Endothelial cell of umbilical vein (primary cell): Measurements from ENCODE around the gene PTGFRN. TPM values are rescaled to one million over a fixed set of nuclear protein-coding genes. Genes with fewer than 3 reads are reported as not detected.

Experiments
- BruUV-seq: library from RNA; stranded (reverse); fragments of 400-500 nt; replicated peaks from 2 replicates; lab custom pipeline; 2021; lab: Mats Ljungman, UMichigan
- CTCF ChIA-PET: fragments of 300-600, 350-600 bp; sonication (Branson Sonifier 250); formaldehyde crosslinking; loops from one replicate; lab custom pipeline; 2021; ENCODE audit warnings: antibody characterized with exemption, inconsistent platforms; lab: Charles Lee
- POLR2A ChIA-PET: fragments of 300-600, 350-600 bp; sonication (Branson Sonifier 250); formaldehyde crosslinking; loops from one replicate; lab custom pipeline; 2021; ENCODE audit warnings: antibody characterized with exemption, inconsistent platforms; lab: Charles Lee
- DNase-seq: peaks from one replicate; pipeline ENCODE4 v3.0.0-alpha.2; 2011; ENCODE audit warnings: low read depth, low spot score
- FAIRE-seq: peaks from 2 replicates; lab custom pipeline; 2011; peaks lifted over from hg19 to GRCh38; lab: Jason Lieb, UNC
- H2AFZ ChIP-seq: 2 replicates; pipeline ENCODE4 v1.6.0; 2012; ENCODE audit warnings: low read depth, low read length, control low read depth, inconsistent platforms
- H3K27ac ChIP-seq: 2 replicates; pipeline ENCODE4 v1.5.1; 2011; ENCODE audit warnings: low read depth, mild to moderate bottlenecking, control low read depth, low read length, moderate library complexity; ENCODE audit not compliant: insufficient read depth
- H3K27me3 ChIP-seq, 2 experiments: 2 replicates each; pipeline versions ENCODE4 v1.6.0 to v1.6.1; 2011; ENCODE audit warnings: low read length in 2 of 2, mixed read lengths in 1 of 2; ENCODE audit not compliant: control insufficient read depth in 2 of 2, insufficient read depth in 2 of 2
- H3K36me3 ChIP-seq, 2 experiments: 2 replicates in 1 of 2; 3 replicates in 1 of 2; pipeline ENCODE4 v1.5.1; 2011; ENCODE audit warnings: low read length in 2 of 2, mild to moderate bottlenecking in 1 of 2, moderate library complexity in 1 of 2; ENCODE audit not compliant: control insufficient read depth in 2 of 2, insufficient read depth in 2 of 2; ENCODE audit errors: extremely low read depth in 1 of 2
- H3K4me1 ChIP-seq: 3 replicates; pipeline ENCODE4 v1.5.1; 2011; ENCODE audit warnings: mild to moderate bottlenecking, low read length; ENCODE audit not compliant: control insufficient read depth, insufficient read depth; ENCODE audit errors: extremely low read depth
- H3K4me2 ChIP-seq: 2 replicates; pipeline ENCODE4 v1.6.1; 2011; ENCODE audit warnings: low read length, control low read depth, mixed read lengths; ENCODE audit not compliant: insufficient read depth
- H3K4me3 ChIP-seq, 3 experiments: fragments of 200-600 bp in 1 of 3; sonication (generic), shearing (Covaris generic) in 1 of 3; replicated peaks in 1 of 3; 2 replicates each; pipeline ENCODE4 v1.5.1; 2011 to 2016; ENCODE audit warnings: control low read depth in 3 of 3, low read length in 3 of 3, mild to moderate bottlenecking in 2 of 3, inconsistent platforms in 1 of 3, low read depth in 1 of 3, moderate library complexity in 1 of 3; ENCODE audit not compliant: insufficient read depth in 1 of 3
- H3K79me2 ChIP-seq: 2 replicates; pipeline ENCODE4 v1.6.0; 2012; ENCODE audit warnings: low read length, inconsistent platforms; ENCODE audit not compliant: control insufficient read depth, insufficient read depth
- H3K9ac ChIP-seq: replicated peaks from 2 replicates; pipeline ENCODE3; 2011; ENCODE audit warnings: low read length, control low read depth; ENCODE audit not compliant: insufficient read depth; ENCODE audit errors: extremely low read depth
- H3K9me1 ChIP-seq: replicated peaks from 3 replicates; pipeline ENCODE4 v1.6.0; 2011; ENCODE audit warnings: mild to moderate bottlenecking, low read length; ENCODE audit not compliant: control insufficient read depth, insufficient read depth; ENCODE audit errors: extremely low read depth
- H3K9me3 ChIP-seq: replicated peaks from 2 replicates; pipeline ENCODE4 v1.5.1; 2012; ENCODE audit warnings: low read length, inconsistent platforms; ENCODE audit not compliant: control insufficient read depth, insufficient read depth
- H4K20me1 ChIP-seq: replicated peaks from 2 replicates; pipeline ENCODE3; 2011; ENCODE audit warnings: mild to moderate bottlenecking, low read length; ENCODE audit not compliant: control insufficient read depth, insufficient read depth; ENCODE audit errors: extremely low read depth
- EZH2 ChIP-seq: IDR thresholded peaks from 2 replicates; pipeline ENCODE4 v1.6.1; 2012; ENCODE audit warnings: borderline replicate concordance, low read depth, mild to moderate bottlenecking, moderate library complexity, low read length, inconsistent platforms; ENCODE audit not compliant: severe bottlenecking
- FOS ChIP-seq: IDR thresholded peaks from 2 replicates; pipeline ENCODE4 v1.6.1; 2011; ENCODE audit warnings: mild to moderate bottlenecking, low read length, moderate library complexity, borderline replicate concordance; ENCODE audit not compliant: insufficient read depth
- GATA2 ChIP-seq: IDR thresholded peaks from 2 replicates; pipeline ENCODE4 v1.7.0; 2011; ENCODE audit warnings: low read depth, mild to moderate bottlenecking, moderate library complexity, mixed read lengths, low read length; ENCODE audit not compliant: insufficient read length, insufficient read depth
- JUN ChIP-seq: IDR thresholded peaks from 2 replicates; pipeline ENCODE4 v1.6.1; 2011; ENCODE audit warnings: borderline replicate concordance, low read depth; ENCODE audit not compliant: insufficient read length, insufficient read depth
- MYC ChIP-seq: IDR thresholded peaks from one replicate; pipeline ENCODE4 v1.6.1; 2011; ENCODE audit warnings: mild to moderate bottlenecking, low read depth, low read length
- POLR2A ChIP-seq: IDR thresholded peaks from 2 replicates; pipeline ENCODE4 v1.6.1; 2012; ENCODE audit warnings: low read depth, mild to moderate bottlenecking, control low read depth, low read length
- POLR2AphosphoS5 ChIP-seq: IDR thresholded peaks from 2 replicates; pipeline ENCODE4 v1.6.1; 2012; ENCODE audit warnings: low read depth, mild to moderate bottlenecking, control low read depth, low read length, moderate library complexity; ENCODE audit not compliant: insufficient read depth
- dilution Hi-C: fragments of 300-500 bp; cut with MboI; formaldehyde crosslinking; loops from one replicate; pipeline ENCODE4 v1.15.0; 2019; ENCODE audit warnings: low sequenced_read_pairs; ENCODE audit not compliant: extremely low pct_ligation_motif_present
- intact Hi-C: fragments of 100-400 bp; cut with micrococcal nuclease; formaldehyde crosslinking; loops from one replicate; pipeline ENCODE4 v1.10.0; 2022
- polyA plus RNA-seq, 4 experiments: library from polyadenylated mRNA; depleted of rRNA in 3 of 4; stranded (reverse) in 3 of 4; unstranded in 1 of 4; fragments of >200 nt; gene quantifications; 2 replicates each; pipeline versions ENCODE4 v1.2.1 to v1.2.3, GENCODE V29; 2011 to 2012; ENCODE audit warnings: missing spikeins in 1 of 4
- total RNA-seq: library from RNA; stranded (reverse); gene quantifications from 2 replicates; pipeline ENCODE4 v1.2.3, GENCODE V29; 2021
- TF ChIP-seq, protein P1 (sequence below), 2 donors: IDR thresholded peaks; 1 replicate in 1 of 2; 2 replicates in 1 of 2; pipeline ENCODE4 v1.5.1; 2011; ENCODE audit warnings: low read length in 2 of 2, mild to moderate bottlenecking in 2 of 2, moderate library complexity in 2 of 2, control low read depth in 1 of 2, inconsistent platforms in 1 of 2, low read depth in 1 of 2; ENCODE audit not compliant: insufficient read depth in 1 of 2; ENCODE audit errors: extremely low read depth in 1 of 2
- TF ChIP-seq, protein P2 (sequence below): IDR thresholded peaks from 2 replicates; pipeline ENCODE4 v1.6.1; 2011; ENCODE audit not compliant: insufficient read depth, insufficient read length

PTGFRN gene
- total and polyA plus RNA-seq, 2 donors (not counting 3 experiments of a cell fraction or from before 2014, with no cell fraction given): 39.6 to 60.7 TPM

DNA sequence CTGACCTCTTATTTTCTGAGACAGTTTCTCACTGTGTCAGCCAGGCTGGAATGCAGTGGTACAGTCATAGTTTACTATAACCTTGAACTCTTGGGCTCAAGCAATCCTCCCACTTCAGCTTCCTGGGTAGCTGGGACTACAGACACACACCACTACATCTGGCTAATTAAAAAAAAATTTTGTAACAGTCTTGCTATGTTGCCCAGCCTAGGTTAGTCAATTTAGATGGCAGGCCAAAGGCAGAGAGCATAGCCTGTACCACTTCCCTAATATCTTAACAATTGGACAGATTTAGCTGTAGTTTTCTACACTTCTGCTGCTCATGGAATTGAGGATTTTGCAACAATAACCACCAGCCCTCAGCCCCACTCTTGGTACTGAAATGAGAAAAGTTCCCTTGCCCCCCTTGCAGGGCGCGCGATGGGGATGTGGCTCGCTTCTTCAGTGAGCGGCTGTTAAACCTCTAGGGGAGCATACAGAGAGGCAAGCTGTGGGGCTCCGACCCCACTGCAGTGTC lies 34.9 kb upstream of the PTGFRN start:
- Histone ChIP-seq H3K4me3 (no peak overlapping the region), H3K9ac (no peak overlapping the region), H3K79me2 (no peaks in the 10 kb centered on the region), H3K9me3 (no peaks in the 10 kb centered on the region), H2AFZ (no peak overlapping the region), H3K36me3 (no peaks in the 10 kb centered on the region), H3K4me1 (peaks cover 15% of the 10 kb centered on the region), H4K20me1 (no peaks in the 10 kb centered on the region), H3K4me2 (no peak overlapping the region), H3K9me1 (no peaks in the 10 kb centered on the region), H3K27me3 (peaks cover 5 to 6% of the 10 kb centered on the region in 2 experiments), H3K27ac (no peak overlapping the region)
- DNase-seq: no peak
- dilution Hi-C loops: no loop called here
- BruUV-seq: no TSS peak
- POLR2A ChIA-PET: no interaction called here
- intact Hi-C loops: no loop called here
- CTCF ChIA-PET: interaction anchor here (1.0 to 1.7 kb wide), 2 partner anchors 9 to 137 kb away, joined by 3 to 7 read pairs; no protein-coding TSS in a partner anchor
- no peak for FAIRE-seq
- TF ChIP-seq GATA2 (no peak), MYC (no peak), EZH2 (no peak), POLR2AphosphoS5 (no peak), POLR2A (no peak), FOS (no peak), JUN (no peak)
- TF ChIP-seq, protein P1, sequence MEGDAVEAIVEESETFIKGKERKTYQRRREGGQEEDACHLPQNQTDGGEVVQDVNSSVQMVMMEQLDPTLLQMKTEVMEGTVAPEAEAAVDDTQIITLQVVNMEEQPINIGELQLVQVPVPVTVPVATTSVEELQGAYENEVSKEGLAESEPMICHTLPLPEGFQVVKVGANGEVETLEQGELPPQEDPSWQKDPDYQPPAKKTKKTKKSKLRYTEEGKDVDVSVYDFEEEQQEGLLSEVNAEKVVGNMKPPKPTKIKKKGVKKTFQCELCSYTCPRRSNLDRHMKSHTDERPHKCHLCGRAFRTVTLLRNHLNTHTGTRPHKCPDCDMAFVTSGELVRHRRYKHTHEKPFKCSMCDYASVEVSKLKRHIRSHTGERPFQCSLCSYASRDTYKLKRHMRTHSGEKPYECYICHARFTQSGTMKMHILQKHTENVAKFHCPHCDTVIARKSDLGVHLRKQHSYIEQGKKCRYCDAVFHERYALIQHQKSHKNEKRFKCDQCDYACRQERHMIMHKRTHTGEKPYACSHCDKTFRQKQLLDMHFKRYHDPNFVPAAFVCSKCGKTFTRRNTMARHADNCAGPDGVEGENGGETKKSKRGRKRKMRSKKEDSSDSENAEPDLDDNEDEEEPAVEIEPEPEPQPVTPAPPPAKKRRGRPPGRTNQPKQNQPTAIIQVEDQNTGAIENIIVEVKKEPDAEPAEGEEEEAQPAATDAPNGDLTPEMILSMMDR (IDR thresholded peaks at IDR 0.05; ENCODE audit: extremely low read depth in 1 of 2, insufficient read depth in 1 of 2, low read depth in 1 of 2, low read length in 2 of 2): no peak
- TF ChIP-seq, protein P2, sequence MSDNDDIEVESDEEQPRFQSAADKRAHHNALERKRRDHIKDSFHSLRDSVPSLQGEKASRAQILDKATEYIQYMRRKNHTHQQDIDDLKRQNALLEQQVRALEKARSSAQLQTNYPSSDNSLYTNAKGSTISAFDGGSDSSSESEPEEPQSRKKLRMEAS: no peak
